ENCODE results near the gene RIMS1. TPM values are rescaled to one million over a fixed set of nuclear protein-coding genes. Genes with fewer than 3 reads are reported as not detected.

RIMS1 gene
- total RNA-seq, 1 donor from 2014 or later = 2.2 TPM

DNA sequence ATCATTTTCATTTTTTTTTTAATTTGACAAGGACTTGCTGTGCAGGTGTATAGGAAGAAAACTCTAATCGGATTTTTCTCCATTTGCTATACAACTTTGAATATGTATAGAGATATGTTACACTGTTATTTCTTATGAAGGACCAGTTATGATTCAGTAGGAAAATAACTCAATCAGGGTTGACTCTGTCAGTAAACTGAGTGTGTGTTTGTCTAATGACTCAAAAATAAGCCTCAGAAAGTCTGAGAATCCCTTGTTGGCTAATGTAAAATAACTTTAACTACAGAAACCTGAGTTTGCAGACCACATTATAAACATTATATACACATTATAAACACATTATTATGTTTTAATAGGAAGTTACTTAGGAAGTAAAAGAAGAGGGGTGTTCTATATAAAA lies 352.6 kb downstream of the RIMS1 start:
- Histone ChIP-seq H3K4me3 (ENCODE audit: insufficient read depth, low read depth, low read length) (no peak overlapping the region), H3K36me3 (ENCODE audit: insufficient read depth, low read length) (no peaks in the 10 kb centered on the region), H3K4me1 (ENCODE audit: insufficient read depth, low read length) (no peaks in the 10 kb centered on the region), H3K4me2 (ENCODE audit: low read length) (no peak overlapping the region), H3K27ac (ENCODE audit: low read depth, low read length) (no peak overlapping the region), H3K9ac (ENCODE audit: low read length) (no peak overlapping the region), H3K79me2 (ENCODE audit: insufficient read depth, low read length) (no peaks in the 10 kb centered on the region), H3K9me3 (ENCODE audit: insufficient read depth, low read depth, low read length) (no peaks in the 10 kb centered on the region), H2AFZ (ENCODE audit: low read depth, low read length) (no peak overlapping the region), H4K20me1 (ENCODE audit: insufficient read depth, low read length) (no peaks in the 10 kb centered on the region), H3K27me3 (ENCODE audit: insufficient read depth, low read length) (no peaks in the 10 kb centered on the region)
- Mint-ChIP-seq H3K4me3 (ENCODE audit: unreplicated experiment) (no peak overlapping the region), H3K9me3 (ENCODE audit: unreplicated experiment) (no peaks in the 10 kb centered on the region), H3K27me3 (ENCODE audit: low read depth, unreplicated experiment) (no peaks in the 10 kb centered on the region), H3K27ac (ENCODE audit: unreplicated experiment) (no peak overlapping the region), H3K4me1 (ENCODE audit: low read depth, unreplicated experiment) (no peaks in the 10 kb centered on the region), H3K36me3 (ENCODE audit: low read depth, unreplicated experiment) (no peaks in the 10 kb centered on the region)
- DNase-seq (ENCODE audit: low read depth) (peak; percentile 10), FAIRE-seq (no peak)
- TF ChIP-seq EZH2 (IDR thresholded peaks at IDR 0.05; ENCODE audit: insufficient read depth, low read length) = no peak
- TF ChIP-seq, protein P1, sequence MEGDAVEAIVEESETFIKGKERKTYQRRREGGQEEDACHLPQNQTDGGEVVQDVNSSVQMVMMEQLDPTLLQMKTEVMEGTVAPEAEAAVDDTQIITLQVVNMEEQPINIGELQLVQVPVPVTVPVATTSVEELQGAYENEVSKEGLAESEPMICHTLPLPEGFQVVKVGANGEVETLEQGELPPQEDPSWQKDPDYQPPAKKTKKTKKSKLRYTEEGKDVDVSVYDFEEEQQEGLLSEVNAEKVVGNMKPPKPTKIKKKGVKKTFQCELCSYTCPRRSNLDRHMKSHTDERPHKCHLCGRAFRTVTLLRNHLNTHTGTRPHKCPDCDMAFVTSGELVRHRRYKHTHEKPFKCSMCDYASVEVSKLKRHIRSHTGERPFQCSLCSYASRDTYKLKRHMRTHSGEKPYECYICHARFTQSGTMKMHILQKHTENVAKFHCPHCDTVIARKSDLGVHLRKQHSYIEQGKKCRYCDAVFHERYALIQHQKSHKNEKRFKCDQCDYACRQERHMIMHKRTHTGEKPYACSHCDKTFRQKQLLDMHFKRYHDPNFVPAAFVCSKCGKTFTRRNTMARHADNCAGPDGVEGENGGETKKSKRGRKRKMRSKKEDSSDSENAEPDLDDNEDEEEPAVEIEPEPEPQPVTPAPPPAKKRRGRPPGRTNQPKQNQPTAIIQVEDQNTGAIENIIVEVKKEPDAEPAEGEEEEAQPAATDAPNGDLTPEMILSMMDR (IDR thresholded peaks at IDR 0.05; ENCODE audit: insufficient read depth, low read depth, low read length) = no peak

DNA sequence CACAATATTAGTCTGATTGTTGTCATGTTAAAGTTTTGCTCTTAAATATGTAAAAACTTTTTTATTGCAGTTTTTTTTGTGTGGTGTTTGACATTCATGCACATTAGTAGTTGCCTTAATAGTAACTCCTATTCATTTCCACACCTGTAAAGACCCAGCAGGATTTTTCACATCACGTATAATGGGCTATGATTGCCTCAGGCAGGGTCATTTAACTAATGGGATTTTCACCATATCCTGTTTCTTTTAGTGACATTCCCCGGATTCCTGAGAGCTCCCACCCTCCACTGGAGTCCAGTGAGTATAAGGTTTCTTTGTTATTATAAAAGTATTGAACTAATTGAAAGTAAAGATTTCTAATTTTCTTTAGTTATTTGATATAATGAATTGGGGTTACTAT lies 359.2 kb downstream of the RIMS1 start:
- Mint-ChIP-seq H3K36me3 (ENCODE audit: low read depth, unreplicated experiment) (no peaks in the 10 kb centered on the region), H3K27me3 (ENCODE audit: low read depth, unreplicated experiment) (no peaks in the 10 kb centered on the region), H3K4me3 (ENCODE audit: unreplicated experiment) (no peak overlapping the region), H3K4me1 (ENCODE audit: low read depth, unreplicated experiment) (peaks cover 6% of the 10 kb centered on the region), H3K9me3 (ENCODE audit: unreplicated experiment) (no peaks in the 10 kb centered on the region), H3K27ac (ENCODE audit: unreplicated experiment) (no peak overlapping the region)
- Histone ChIP-seq H3K27me3 (ENCODE audit: insufficient read depth, low read length) (no peaks in the 10 kb centered on the region), H3K9ac (ENCODE audit: low read length) (no peak overlapping the region), H3K4me2 (ENCODE audit: low read length) (no peak overlapping the region), H2AFZ (ENCODE audit: low read depth, low read length) (no peak overlapping the region), H3K9me3 (ENCODE audit: insufficient read depth, low read depth, low read length) (no peaks in the 10 kb centered on the region), H3K36me3 (ENCODE audit: insufficient read depth, low read length) (no peaks in the 10 kb centered on the region), H3K79me2 (ENCODE audit: insufficient read depth, low read length) (no peaks in the 10 kb centered on the region), H4K20me1 (ENCODE audit: insufficient read depth, low read length) (no peaks in the 10 kb centered on the region), H3K27ac (ENCODE audit: low read depth, low read length) (no peak overlapping the region), H3K4me3 (ENCODE audit: insufficient read depth, low read depth, low read length) (no peak overlapping the region), H3K4me1 (ENCODE audit: insufficient read depth, low read length) (no peaks in the 10 kb centered on the region)
- no peak for FAIRE-seq
- peak; percentile 15 for DNase-seq (ENCODE audit: low read depth)
- TF ChIP-seq EZH2 (IDR thresholded peaks at IDR 0.05; ENCODE audit: insufficient read depth, low read length) = no peak
- TF ChIP-seq, protein P1 (IDR thresholded peaks at IDR 0.05; ENCODE audit: insufficient read depth, low read depth, low read length) = no peak

DNA sequence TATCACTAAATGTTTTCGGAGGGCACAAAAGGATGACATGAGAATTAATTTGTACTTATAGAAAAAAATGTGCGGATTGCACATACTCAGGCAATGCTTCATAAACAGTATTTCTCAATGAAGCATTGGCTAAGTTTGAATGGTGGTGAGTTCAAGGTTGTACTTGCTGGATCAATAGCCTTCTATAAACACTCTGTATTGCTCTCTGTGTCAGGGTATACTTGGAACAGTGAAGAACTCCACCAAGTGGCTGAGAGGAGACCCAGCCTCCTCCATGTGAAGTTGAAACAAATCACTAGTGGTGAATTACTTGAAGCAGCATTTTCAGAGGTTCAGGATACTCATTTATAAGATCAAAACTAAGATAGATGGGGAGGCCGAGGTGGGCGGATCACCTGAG lies 360.6 kb downstream of the RIMS1 start:
- H3K36me3 ChIP-seq (ENCODE audit: insufficient read depth, low read length) = no peaks in the 10 kb centered on the region
- FAIRE-seq = no peak
- H3K27ac ChIP-seq (ENCODE audit: low read depth, low read length) = no peak overlapping the region
- no peak overlapping the region for H3K9ac ChIP-seq (ENCODE audit: low read length)
- Mint-ChIP-seq H3K4me3 (ENCODE audit: unreplicated experiment) (no peak overlapping the region), H3K27ac (ENCODE audit: unreplicated experiment) (no peak overlapping the region), H3K27me3 (ENCODE audit: low read depth, unreplicated experiment) (no peaks in the 10 kb centered on the region), H3K36me3 (ENCODE audit: low read depth, unreplicated experiment) (no peaks in the 10 kb centered on the region), H3K4me1 (ENCODE audit: low read depth, unreplicated experiment) (peaks cover 6% of the 10 kb centered on the region), H3K9me3 (ENCODE audit: unreplicated experiment) (no peaks in the 10 kb centered on the region)
- no peaks in the 10 kb centered on the region for H3K9me3 ChIP-seq (ENCODE audit: insufficient read depth, low read depth, low read length)
- H3K4me3 ChIP-seq (ENCODE audit: insufficient read depth, low read depth, low read length) = no peak overlapping the region
- H3K79me2 ChIP-seq (ENCODE audit: insufficient read depth, low read length) = no peaks in the 10 kb centered on the region
- no peaks in the 10 kb centered on the region for H4K20me1 ChIP-seq (ENCODE audit: insufficient read depth, low read length)
- H3K4me2 ChIP-seq (ENCODE audit: low read length) = no peak overlapping the region
- H2AFZ ChIP-seq (ENCODE audit: low read depth, low read length) = no peak overlapping the region
- TF ChIP-seq, protein P1 (IDR thresholded peaks at IDR 0.05; ENCODE audit: insufficient read depth, low read depth, low read length) = no peak
- TF ChIP-seq EZH2 (IDR thresholded peaks at IDR 0.05; ENCODE audit: insufficient read depth, low read length) = no peak
- H3K27me3 ChIP-seq (ENCODE audit: insufficient read depth, low read length) = no peaks in the 10 kb centered on the region
- DNase-seq (ENCODE audit: low read depth) = no peak
- no peaks in the 10 kb centered on the region for H3K4me1 ChIP-seq (ENCODE audit: insufficient read depth, low read length)

Measured in astrocyte (in vitro differentiated cells and primary cell).